HUES64 (cell line): Measurements from ENCODE around the gene COL17A1. TPM values are rescaled to one million over a fixed set of nuclear protein-coding genes. Genes with fewer than 3 reads are reported as not detected.

Experiments used
- H3K27ac ChIP-seq: 2 replicates; pipeline ENCODE4 v1.7.0; 2013; ENCODE audit warnings: low read depth, low read length, inconsistent platforms
- H3K27me3 ChIP-seq: 2 replicates; pipeline ENCODE4 v1.6.1; 2013; ENCODE audit warnings: mild to moderate bottlenecking, low read length; ENCODE audit not compliant: insufficient read depth
- H3K36me3 ChIP-seq: 2 replicates; pipeline ENCODE4 v1.6.1; 2013; ENCODE audit warnings: mild to moderate bottlenecking, low read length; ENCODE audit not compliant: insufficient read depth
- H3K4me1 ChIP-seq: 2 replicates; pipeline ENCODE4 v1.6.1; 2013; ENCODE audit warnings: mild to moderate bottlenecking, low read length, moderate library complexity; ENCODE audit not compliant: insufficient read depth
- H3K4me3 ChIP-seq: 2 replicates; pipeline ENCODE4 v1.5.1; 2013; ENCODE audit warnings: mild to moderate bottlenecking, low read length, moderate library complexity
- H3K9ac ChIP-seq: 2 replicates; pipeline ENCODE4 v1.6.1; 2013; ENCODE audit warnings: mild to moderate bottlenecking, low read depth, low read length
- H3K9me3 ChIP-seq: 2 replicates; pipeline ENCODE4 v1.6.1; 2013; ENCODE audit warnings: low read depth, low read length; ENCODE audit not compliant: insufficient read depth
- WGBS: fragments of 150-250, 120-280 bp; methylation state at CpG from one replicate; pipeline ENCODE4 v1.1.7; 2013; ENCODE audit warnings: missing lambda C conversion rate; 5-methylcytosine and 5-hydroxymethylcytosine counted together
- polyA plus RNA-seq, 2 experiments: library from polyadenylated mRNA; stranded (reverse); fragments of 50-300 nt; gene quantifications; one replicate each; pipeline ENCODE4 v1.2.3, GENCODE V29; 2013

Gene COL17A1
- 1.5 TPM for polyA plus RNA-seq (2013, experiment 1 of 2)
- polyA plus RNA-seq (2013, experiment 2 of 2) = 1.3 TPM

GRCh38 chr10:104085801-104086400 lies at the start of gene COL17A1:
Gene COL17A1 (minus strand): TSS chr10:104085880. CDS start chr10:104080673, 5,207 bp downstream.
- no peaks in the 10 kb centered on the region for H3K36me3 ChIP-seq
- no peak within 1 kb of the TSS for H3K9ac ChIP-seq
- WGBS = 85% methylated on average over 3 of the region's 3 CpGs
- peaks cover 32% of the 10 kb centered on the region for H3K4me1 ChIP-seq
- no peaks in the 10 kb centered on the region for H3K9me3 ChIP-seq
- no peaks in the 10 kb centered on the region for H3K27me3 ChIP-seq
- no peak within 1 kb of the TSS for H3K4me3 ChIP-seq
- no peak within 1 kb of the TSS for H3K27ac ChIP-seq

GRCh38 chr10:104130041-104130440 lies 44.4 kb upstream of the COL17A1 start:
- Histone ChIP-seq H3K4me1 (no peaks in the 10 kb centered on the region), H3K27me3 (no peaks in the 10 kb centered on the region), H3K9me3 (no peaks in the 10 kb centered on the region), H3K27ac (no peak overlapping the region), H3K4me3 (no peak overlapping the region), H3K36me3 (peaks cover 5% of the 10 kb centered on the region; the same call in 1 of the 2 replicates), H3K9ac (no peak overlapping the region)
- WGBS = 89% methylated on average over 3 of the region's 3 CpGs

- Histone ChIP-seq H3K4me3 (no peak overlapping the region), H3K9ac (no peak overlapping the region), H3K4me1 (no peaks in the 10 kb centered on the region), H3K27ac (no peak overlapping the region), H3K9me3 (no peaks in the 10 kb centered on the region), H3K27me3 (no peaks in the 10 kb centered on the region), H3K36me3 (peaks cover 11% of the 10 kb centered on the region; the same call in 1 of the 2 replicates)
- 83% methylated on average over 2 of the region's 2 CpGs for WGBS
Measured at GRCh38 chr10:104128214-104128613, 42.5 kb upstream of the COL17A1 start.

- Histone ChIP-seq H3K27me3 (no peaks in the 10 kb centered on the region), H3K36me3 (peaks cover 11% of the 10 kb centered on the region; the same call in 1 of the 2 replicates), H3K9ac (no peak overlapping the region), H3K27ac (no peak overlapping the region), H3K4me1 (peaks cover 7% of the 10 kb centered on the region; the same call in 1 of the 2 replicates), H3K9me3 (no peaks in the 10 kb centered on the region), H3K4me3 (no peak overlapping the region)
- WGBS = 89% methylated on average over 2 of the region's 2 CpGs
Measured at GRCh38 chr10:104127411-104127810, 41.7 kb upstream of the COL17A1 start.

- H3K4me1 ChIP-seq = peaks cover 19% of the 10 kb centered on the region
- no peak overlapping the region for H3K9ac ChIP-seq
- WGBS = no CpG with 5 or more reads among the region's 1 CpG
- peaks cover 11% of the 10 kb centered on the region; the same call in 1 of the 2 replicates for H3K36me3 ChIP-seq
- H3K9me3 ChIP-seq = no peaks in the 10 kb centered on the region
- peak overlapping the region; percentile 93 for H3K4me3 ChIP-seq
- no peak overlapping the region for H3K27ac ChIP-seq
- no peaks in the 10 kb centered on the region for H3K27me3 ChIP-seq
Measured at GRCh38 chr10:104123397-104123796, 37.7 kb upstream of the COL17A1 start.

- no peaks in the 10 kb centered on the region for H3K9me3 ChIP-seq
- H3K27ac ChIP-seq = peak overlapping the region; percentile 94
- peak overlapping the region; percentile 93 for H3K9ac ChIP-seq
- H3K4me3 ChIP-seq = peak overlapping the region; percentile 93
- peaks cover 19% of the 10 kb centered on the region for H3K4me1 ChIP-seq
- H3K27me3 ChIP-seq = no peaks in the 10 kb centered on the region
- 13% methylated on average over 20 of the region's 23 CpGs for WGBS
- H3K36me3 ChIP-seq = peaks cover 11% of the 10 kb centered on the region; the same call in 1 of the 2 replicates
Measured at GRCh38 chr10:104122225-104123107, 36.8 kb upstream of the COL17A1 start.

GRCh38 chr10:104121485-104122224 lies 36.0 kb upstream of the COL17A1 start, which contains the start of gene SFR1:
Gene SFR1 (plus strand): TSS chr10:104122171. CDS start chr10:104122184, 13 bp downstream.
- Histone ChIP-seq H3K36me3 (peaks cover 11% of the 10 kb centered on the region; the same call in 1 of the 2 replicates), H3K27ac (peak within 1 kb of the TSS; percentile 100), H3K9me3 (no peaks in the 10 kb centered on the region), H3K27me3 (no peaks in the 10 kb centered on the region), H3K4me1 (peaks cover 19% of the 10 kb centered on the region), H3K4me3 (peak within 1 kb of the TSS; percentile 93), H3K9ac (peak within 1 kb of the TSS; percentile 97)
- under 1% methylated on average over 67 of the region's 67 CpGs for WGBS

GRCh38 chr10:104120903-104121484 lies 35.3 kb upstream of the COL17A1 start:
- Histone ChIP-seq H3K27ac (peak overlapping the region; percentile 100), H3K9ac (peak overlapping the region; percentile 97), H3K36me3 (peaks cover 11% of the 10 kb centered on the region; the same call in 1 of the 2 replicates), H3K9me3 (no peaks in the 10 kb centered on the region), H3K4me1 (peaks cover 19% of the 10 kb centered on the region), H3K27me3 (no peaks in the 10 kb centered on the region), H3K4me3 (peak overlapping the region; percentile 86)
- 3% methylated on average over 28 of the region's 28 CpGs for WGBS

- H3K9ac ChIP-seq = peak overlapping the region; percentile 97
- H3K4me1 ChIP-seq = peaks cover 19% of the 10 kb centered on the region
Measured at GRCh38 chr10:104120512-104120902, 34.8 kb upstream of the COL17A1 start.

GRCh38 chr10:104119996-104120395 lies 34.3 kb upstream of the COL17A1 start:
- H3K9me3 ChIP-seq = no peaks in the 10 kb centered on the region
- H3K4me3 ChIP-seq = no peak overlapping the region
- H3K27me3 ChIP-seq = no peaks in the 10 kb centered on the region
- H3K4me1 ChIP-seq = peaks cover 19% of the 10 kb centered on the region
- no peak overlapping the region; the same call in 1 of the 2 replicates for H3K27ac ChIP-seq
- no peak overlapping the region for H3K9ac ChIP-seq
- H3K36me3 ChIP-seq = 0 out of 2 replicates have a peak, but pooled peaks cover 6% of the 10 kb centered on the region
- WGBS = 83% methylated on average over 3 of the region's 3 CpGs

More at GRCh38 chr10:104120512-104120902, 34.8 kb upstream of the COL17A1 start:
- H3K4me3 ChIP-seq = peak overlapping the region; percentile 86
- peak overlapping the region; percentile 100 for H3K27ac ChIP-seq
- H3K27me3 ChIP-seq = no peaks in the 10 kb centered on the region
- H3K36me3 ChIP-seq = peaks cover 11% of the 10 kb centered on the region; the same call in 1 of the 2 replicates
- no peaks in the 10 kb centered on the region for H3K9me3 ChIP-seq
- WGBS = 74% methylated on average over 2 of the region's 2 CpGs
